Measurements from ENCODE around the gene ABHD5. TPM values are rescaled to one million over a fixed set of nuclear protein-coding genes. Genes with fewer than 3 reads are reported as not detected.

The ABHD5 gene
- total RNA-seq, 1 experiment from 2014 or later, result 10.5 TPM

DNA sequence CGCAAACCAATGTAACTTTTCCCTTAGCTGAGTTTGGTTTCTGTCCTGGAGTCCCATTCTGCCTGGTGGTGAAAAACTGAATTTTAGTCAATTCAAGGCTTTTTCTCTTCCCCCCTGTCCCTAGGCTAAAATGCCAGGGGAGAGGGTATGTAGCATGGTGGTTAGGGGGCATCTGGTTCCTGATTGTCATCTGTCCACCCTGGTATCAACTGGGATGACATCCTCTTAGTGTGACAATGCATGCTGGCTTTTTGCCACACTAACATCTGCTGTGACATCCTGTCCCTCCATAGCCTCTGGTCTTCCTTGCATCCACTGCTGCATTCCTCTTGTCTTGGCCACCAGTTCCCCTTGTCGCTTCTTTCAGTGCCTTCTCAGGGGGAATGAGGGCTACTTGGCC, 73.7 kb downstream of the ABHD5 start:
- Histone ChIP-seq H3K4me3 (ENCODE audit: low read depth in 2 of 2, low read length in 2 of 2) (no peak overlapping the region), H3K4me1 (ENCODE audit: control insufficient read depth, insufficient read depth, low read length) (no peaks in the 10 kb centered on the region; the same call in 1 of the 2 replicates), H3K9me3 (ENCODE audit: control insufficient read depth, insufficient read depth, low read depth, low read length) (no peaks in the 10 kb centered on the region), H3K27me3 (ENCODE audit: control insufficient read depth, insufficient read depth, low read length) (no peaks in the 10 kb centered on the region), H3K36me3 (ENCODE audit: control insufficient read depth, insufficient read depth, low read length) (no peaks in the 10 kb centered on the region), H3K27ac (ENCODE audit: low read length) (no peak overlapping the region)
- no peak for TF ChIP-seq SIN3A (IDR thresholded peaks at IDR 0.05; ENCODE audit: borderline replicate concordance, insufficient read depth, low read depth, low read length)
- TF ChIP-seq, protein P1, sequence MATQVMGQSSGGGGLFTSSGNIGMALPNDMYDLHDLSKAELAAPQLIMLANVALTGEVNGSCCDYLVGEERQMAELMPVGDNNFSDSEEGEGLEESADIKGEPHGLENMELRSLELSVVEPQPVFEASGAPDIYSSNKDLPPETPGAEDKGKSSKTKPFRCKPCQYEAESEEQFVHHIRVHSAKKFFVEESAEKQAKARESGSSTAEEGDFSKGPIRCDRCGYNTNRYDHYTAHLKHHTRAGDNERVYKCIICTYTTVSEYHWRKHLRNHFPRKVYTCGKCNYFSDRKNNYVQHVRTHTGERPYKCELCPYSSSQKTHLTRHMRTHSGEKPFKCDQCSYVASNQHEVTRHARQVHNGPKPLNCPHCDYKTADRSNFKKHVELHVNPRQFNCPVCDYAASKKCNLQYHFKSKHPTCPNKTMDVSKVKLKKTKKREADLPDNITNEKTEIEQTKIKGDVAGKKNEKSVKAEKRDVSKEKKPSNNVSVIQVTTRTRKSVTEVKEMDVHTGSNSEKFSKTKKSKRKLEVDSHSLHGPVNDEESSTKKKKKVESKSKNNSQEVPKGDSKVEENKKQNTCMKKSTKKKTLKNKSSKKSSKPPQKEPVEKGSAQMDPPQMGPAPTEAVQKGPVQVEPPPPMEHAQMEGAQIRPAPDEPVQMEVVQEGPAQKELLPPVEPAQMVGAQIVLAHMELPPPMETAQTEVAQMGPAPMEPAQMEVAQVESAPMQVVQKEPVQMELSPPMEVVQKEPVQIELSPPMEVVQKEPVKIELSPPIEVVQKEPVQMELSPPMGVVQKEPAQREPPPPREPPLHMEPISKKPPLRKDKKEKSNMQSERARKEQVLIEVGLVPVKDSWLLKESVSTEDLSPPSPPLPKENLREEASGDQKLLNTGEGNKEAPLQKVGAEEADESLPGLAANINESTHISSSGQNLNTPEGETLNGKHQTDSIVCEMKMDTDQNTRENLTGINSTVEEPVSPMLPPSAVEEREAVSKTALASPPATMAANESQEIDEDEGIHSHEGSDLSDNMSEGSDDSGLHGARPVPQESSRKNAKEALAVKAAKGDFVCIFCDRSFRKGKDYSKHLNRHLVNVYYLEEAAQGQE (IDR thresholded peaks at IDR 0.05; ENCODE audit: insufficient read depth in 1 of 2, low read depth in 2 of 2, low read length in 1 of 2), result no peak
- intact Hi-C loops (cut with micrococcal nuclease; ENCODE audit: unreplicated experiment), result no loop called here
- in situ Hi-C loops (cut with HindIII; ENCODE audit: low pct_unique_long_range_greater_than_20kb, low sequenced_read_pairs), result no loop called here
- ATAC-seq (no peak), DNase-seq (ENCODE audit: low read depth, low spot score) (no peak)
- CTCF ChIA-PET, result no interaction called here
- no TSS peak for BruUV-seq (replicated peaks)
- POLR2A ChIA-PET, result no interaction called here

DNA sequence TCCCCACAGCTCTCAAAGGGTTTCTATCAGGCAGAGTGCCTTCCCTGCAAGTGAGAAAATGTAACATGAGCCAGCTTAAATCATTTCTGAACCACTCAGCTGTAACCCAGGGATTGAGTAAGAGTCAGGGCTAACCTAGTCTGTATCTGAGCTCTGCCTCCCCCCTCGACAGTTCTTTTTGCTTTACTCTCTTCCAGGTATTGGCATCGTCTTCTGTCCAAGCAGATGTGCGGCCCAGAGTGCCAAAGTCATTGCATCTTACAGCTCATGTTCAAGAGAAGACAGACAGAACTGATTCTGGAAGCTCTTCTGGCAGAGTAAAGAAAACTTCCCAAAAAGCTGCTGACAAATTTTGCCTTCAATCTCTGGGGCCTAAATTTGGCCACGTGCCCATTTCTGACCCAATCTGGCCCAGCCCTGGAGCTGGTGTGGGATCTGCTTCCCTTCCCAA, 74.8 kb downstream of the ABHD5 start:
- ChIA-PET POLR2A (no interaction called here), CTCF (no interaction called here)
- intact Hi-C loops (cut with micrococcal nuclease; ENCODE audit: unreplicated experiment), result loop anchor here (5.0 kb wide), 1 partner anchor 437 kb away; no protein-coding TSS in a partner anchor
- no peaks in the 10 kb centered on the region for H3K9me3 ChIP-seq (ENCODE audit: control insufficient read depth, insufficient read depth, low read depth, low read length)
- H3K27me3 ChIP-seq (ENCODE audit: control insufficient read depth, insufficient read depth, low read length), result no peaks in the 10 kb centered on the region
- no peak overlapping the region for H3K27ac ChIP-seq (ENCODE audit: low read length)
- BruUV-seq (replicated peaks), result no TSS peak
- H3K4me3 ChIP-seq (ENCODE audit: low read depth in 2 of 2, low read length in 2 of 2), result no peak overlapping the region
- in situ Hi-C loops (cut with HindIII; ENCODE audit: low pct_unique_long_range_greater_than_20kb, low sequenced_read_pairs), result no loop called here
- TF ChIP-seq SIN3A (IDR thresholded peaks at IDR 0.05; ENCODE audit: borderline replicate concordance, insufficient read depth, low read depth, low read length) (no peak), POLR2AphosphoS5 (IDR thresholded peaks at IDR 0.05; ENCODE audit: low read depth, low read length) (no peak)
- TF ChIP-seq, protein P2, sequence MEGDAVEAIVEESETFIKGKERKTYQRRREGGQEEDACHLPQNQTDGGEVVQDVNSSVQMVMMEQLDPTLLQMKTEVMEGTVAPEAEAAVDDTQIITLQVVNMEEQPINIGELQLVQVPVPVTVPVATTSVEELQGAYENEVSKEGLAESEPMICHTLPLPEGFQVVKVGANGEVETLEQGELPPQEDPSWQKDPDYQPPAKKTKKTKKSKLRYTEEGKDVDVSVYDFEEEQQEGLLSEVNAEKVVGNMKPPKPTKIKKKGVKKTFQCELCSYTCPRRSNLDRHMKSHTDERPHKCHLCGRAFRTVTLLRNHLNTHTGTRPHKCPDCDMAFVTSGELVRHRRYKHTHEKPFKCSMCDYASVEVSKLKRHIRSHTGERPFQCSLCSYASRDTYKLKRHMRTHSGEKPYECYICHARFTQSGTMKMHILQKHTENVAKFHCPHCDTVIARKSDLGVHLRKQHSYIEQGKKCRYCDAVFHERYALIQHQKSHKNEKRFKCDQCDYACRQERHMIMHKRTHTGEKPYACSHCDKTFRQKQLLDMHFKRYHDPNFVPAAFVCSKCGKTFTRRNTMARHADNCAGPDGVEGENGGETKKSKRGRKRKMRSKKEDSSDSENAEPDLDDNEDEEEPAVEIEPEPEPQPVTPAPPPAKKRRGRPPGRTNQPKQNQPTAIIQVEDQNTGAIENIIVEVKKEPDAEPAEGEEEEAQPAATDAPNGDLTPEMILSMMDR (IDR thresholded peaks at IDR 0.05), result no peak
- ATAC-seq (no peak), DNase-seq (ENCODE audit: low read depth, low spot score) (no peak)
- no peaks in the 10 kb centered on the region for H3K36me3 ChIP-seq (ENCODE audit: control insufficient read depth, insufficient read depth, low read length)
- no peaks in the 10 kb centered on the region; the same call in 1 of the 2 replicates for H3K4me1 ChIP-seq (ENCODE audit: control insufficient read depth, insufficient read depth, low read length)

DNA sequence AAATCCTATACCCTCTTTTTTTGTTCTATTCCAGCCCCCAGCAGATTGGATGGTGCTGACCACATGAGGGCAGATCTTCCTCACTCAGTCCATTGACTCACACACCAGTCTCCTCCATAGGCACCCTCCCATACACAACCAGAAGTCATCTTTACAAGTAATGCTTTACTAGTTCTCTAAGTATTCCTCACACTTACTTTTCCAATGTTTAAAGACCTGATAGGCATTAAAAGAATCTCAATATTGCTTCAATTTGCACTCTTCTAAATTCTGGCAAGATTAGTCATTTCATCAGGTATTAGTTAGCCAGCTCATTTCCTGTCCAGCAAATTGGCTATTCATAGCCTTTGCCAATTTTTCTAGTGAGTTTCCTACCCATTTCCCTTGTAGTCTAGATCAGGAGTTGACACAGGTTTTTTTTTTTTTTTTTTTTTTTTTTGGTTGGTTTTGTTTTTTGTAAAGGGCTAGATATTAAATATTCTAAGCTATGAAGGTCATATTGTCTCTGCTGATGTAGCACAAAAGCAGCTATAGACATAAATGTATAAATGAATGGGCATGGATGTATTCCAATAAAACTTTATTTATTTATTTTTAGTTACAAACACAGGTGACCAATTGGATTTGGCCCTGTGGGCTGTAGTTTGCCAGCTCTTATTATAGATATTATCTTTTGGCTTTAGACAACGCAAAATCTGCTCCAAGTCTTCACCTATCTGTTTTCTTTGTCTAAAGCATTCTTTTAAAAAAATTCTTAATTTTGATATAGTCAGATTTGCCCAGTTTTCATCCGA, 76.1 kb downstream of the ABHD5 start:
- intact Hi-C loops (cut with micrococcal nuclease; ENCODE audit: unreplicated experiment), result loop anchor here (5.0 kb wide), 1 partner anchor 435 kb away; no protein-coding TSS in a partner anchor
- ATAC-seq (no peak), DNase-seq (ENCODE audit: low read depth, low spot score) (no peak)

More for the DNA sequence above, 76.1 kb downstream of the ABHD5 start:
- ChIA-PET CTCF (interaction anchor here (0.6 kb wide), 1 partner anchor 235 kb away, joined by 4 read pairs; no protein-coding TSS in a partner anchor), POLR2A (no interaction called here)
- in situ Hi-C loops (cut with HindIII; ENCODE audit: low pct_unique_long_range_greater_than_20kb, low sequenced_read_pairs), result no loop called here
- no peaks in the 10 kb centered on the region for H3K27me3 ChIP-seq (ENCODE audit: control insufficient read depth, insufficient read depth, low read length)
- H3K4me3 ChIP-seq (ENCODE audit: low read depth in 2 of 2, low read length in 2 of 2), result no peak overlapping the region
- no peak overlapping the region for H3K27ac ChIP-seq (ENCODE audit: low read length)
- H3K4me1 ChIP-seq (ENCODE audit: control insufficient read depth, insufficient read depth, low read length), result no peaks in the 10 kb centered on the region; the same call in 1 of the 2 replicates
- H3K36me3 ChIP-seq (ENCODE audit: control insufficient read depth, insufficient read depth, low read length), result no peaks in the 10 kb centered on the region
- H3K9me3 ChIP-seq (ENCODE audit: control insufficient read depth, insufficient read depth, low read depth, low read length), result no peaks in the 10 kb centered on the region
- BruUV-seq (replicated peaks), result no TSS peak
- TF ChIP-seq, protein P2 (IDR thresholded peaks at IDR 0.05), result no peak
- TF ChIP-seq, protein P1 (IDR thresholded peaks at IDR 0.05; ENCODE audit: insufficient read depth in 1 of 2, low read depth in 2 of 2, low read length in 1 of 2), result no peak
- no peak for TF ChIP-seq POLR2AphosphoS5 (IDR thresholded peaks at IDR 0.05; ENCODE audit: low read depth, low read length)
- TF ChIP-seq SIN3A (IDR thresholded peaks at IDR 0.05; ENCODE audit: borderline replicate concordance, insufficient read depth, low read depth, low read length), result no peak
- TF ChIP-seq TCF7L2 (IDR thresholded peaks at IDR 0.05; ENCODE audit: low read depth, low read length), result no peak

Data from Panc1 (cell line).